ENCODE results near the gene DEFB131B. TPM values are rescaled to one million over a fixed set of nuclear protein-coding genes. Genes with fewer than 3 reads are reported as not detected.

The DEFB131B gene
- total and polyA plus RNA-seq, 9 of the 15 experiments (the other 6 are each of a cell fraction or from before 2014, with no cell fraction given), result not detected

- Histone ChIP-seq H2AFZ (ENCODE audit: low read depth, low read length) (no peak overlapping the region), H3K79me2 (ENCODE audit: control insufficient read depth, insufficient read depth, low read length) (peaks cover 89% of the 10 kb centered on the region), H3K9ac (ENCODE audit: insufficient read depth in 1 of 2, low read depth in 2 of 2, low read length in 2 of 2) (no peak overlapping the region), H4K20me1 (replicated peaks; ENCODE audit: control insufficient read depth, insufficient read depth, low read length) (peaks cover 16% of the 10 kb centered on the region; the same call in 1 of the 2 replicates), H3K36me3 (ENCODE audit: control insufficient read depth, insufficient read depth, low read length) (peaks cover 25% of the 10 kb centered on the region), H3K4me2 (ENCODE audit: insufficient read depth, low read length) (no peak overlapping the region), H3K9me3 (replicated peaks; ENCODE audit: control insufficient read depth, insufficient read depth, low read depth, low read length) (no peaks in the 10 kb centered on the region), H3K4me3 (no peak overlapping the region), H3K27me3 (ENCODE audit: control insufficient read depth in 2 of 2, insufficient read depth in 2 of 2, low read length in 2 of 2) (no peaks in the 10 kb centered on the region), H3K9me1 (ENCODE audit: control insufficient read depth, insufficient read depth, low read length) (no peaks in the 10 kb centered on the region), H3K4me1 (replicated peaks in 1 of 2; ENCODE audit: control insufficient read depth in 2 of 2, insufficient read depth in 2 of 2, low read length in 2 of 2) (peaks cover 0 to 6% of the 10 kb centered on the region in 2 experiments; a peak in 1 of 5 replicates), H3K27ac (ENCODE audit: extremely low read depth, low read depth, low read length) (no peak overlapping the region)
- DNase-seq (ENCODE audit: extremely low read depth in 1 of 4, low spot score in 3 of 4), result no peak
- BruUV-seq (replicated peaks), result no TSS peak
- POLR2A ChIA-PET, result interaction anchor here (6.9 kb wide), 1 partner anchor 11 kb away, joined by 55 read pairs; no protein-coding TSS in a partner anchor
- no peak for TF ChIP-seq ZNF224 (CRISPR knock-in tag; IDR thresholded peaks at IDR 0.05)
- TF ChIP-seq KLF16 (IDR thresholded peaks at IDR 0.05), result no peak
- no peak for TF ChIP-seq RFX5 (IDR thresholded peaks at IDR 0.05; ENCODE audit: low read depth, low read length)
- TF ChIP-seq LEF1 (IDR thresholded peaks at IDR 0.05), result no peak
- TF ChIP-seq E2F5 (CRISPR knock-in tag; IDR thresholded peaks at IDR 0.05), result no peak
- TF ChIP-seq E2F8 (IDR thresholded peaks at IDR 0.05; ENCODE audit: low read depth, partially characterized antibody), result no peak
- no peak for TF ChIP-seq ZC3H8 (IDR thresholded peaks at IDR 0.05)
- no peak for TF ChIP-seq ZNF253 (CRISPR knock-in tag; conservative IDR thresholded peaks at IDR 0.05)
- no peak for TF ChIP-seq NCOA2 (IDR thresholded peaks at IDR 0.05; ENCODE audit: partially characterized antibody in 2 of 2)
- no peak for TF ChIP-seq MIER1 (IDR thresholded peaks at IDR 0.05; ENCODE audit: low read depth)
- TF ChIP-seq ZNF280B (CRISPR knock-in tag; IDR thresholded peaks at IDR 0.05), result no peak
- TF ChIP-seq JUNB (CRISPR knock-in tag; conservative IDR thresholded peaks at IDR 0.05), result no peak
- TF ChIP-seq ZNF398 (CRISPR knock-in tag; IDR thresholded peaks at IDR 0.05), result no peak
- TF ChIP-seq RHOXF2B (CRISPR knock-in tag; conservative IDR thresholded peaks at IDR 0.05), result no peak
- TF ChIP-seq TAF7 (tag; IDR thresholded peaks at IDR 0.05), result no peak
- no peak for ATAC-seq
- CTCF ChIA-PET (ENCODE audit: low intra/inter-chr PET ratio), result no interaction called here
- WGBS (ENCODE audit: insufficient coverage, low coverage, missing lambda C conversion rate), result 68% methylated on average over 4 of the region's 4 CpGs
- in situ Hi-C loops (cut with MboI) (no loop called here), intact Hi-C loops (cut with micrococcal nuclease) (no loop called here)
- FAIRE-seq, result no peak
Measured at GRCh38 chr11:71933141-71933933, 55.1 kb downstream of the DEFB131B start.

Measured in K562 (cell line).